SU-DHL-6 (cell line): ENCODE measurements around the gene STX16.

Experiments
- CTCF ChIP-seq: fragments of 200-600 bp; sonication (generic); IDR thresholded peaks from one replicate; pipeline ENCODE4 v1.5.1; 2017; ENCODE audit warnings: antibody characterized with exemption, mild to moderate bottlenecking, low read length, moderate library complexity; ENCODE audit not compliant: insufficient read depth, poor library complexity, severe bottlenecking
- EZH2phosphoT487 ChIP-seq: fragments of 200-600 bp; sonication (generic), shearing (Covaris generic); conservative IDR thresholded peaks from 2 replicates; pipeline ENCODE4 v1.6.1; 2018; ENCODE audit warnings: mild to moderate bottlenecking, antibody characterized with exemption, low read length, moderate library complexity, mixed read lengths

GRCh38 chr20:58612121-58612691 is 38.9 kb upstream of the STX16 start:
- TF ChIP-seq CTCF (no peak), EZH2phosphoT487 (no peak)
